HEK293 (cell line): Measurements from ENCODE around the gene BEST1.

Experiments
- EGR2 ChIP-seq: fragments of 450-650 bp; formaldehyde crosslinking; IDR thresholded peaks from 2 replicates; pipeline ENCODE4 v1.5.1; 2016; ENCODE audit warnings: low read depth, missing biosample characterization, missing genetic modification characterization
- KLF1 ChIP-seq: fragments of 450-650 bp; formaldehyde crosslinking; IDR thresholded peaks from 2 replicates; pipeline ENCODE4 v1.5.1; 2016; ENCODE audit warnings: missing biosample characterization, missing genetic modification characterization
- MYNN ChIP-seq: fragments of 450-650 bp; formaldehyde crosslinking; IDR thresholded peaks from 2 replicates; pipeline ENCODE4 v1.5.1; 2016; ENCODE audit warnings: missing biosample characterization, missing genetic modification characterization, borderline replicate concordance
- OVOL3 ChIP-seq: fragments of 450-650 bp; formaldehyde crosslinking; IDR thresholded peaks from 2 replicates; pipeline ENCODE4 v1.5.1; 2016; ENCODE audit warnings: missing biosample characterization, missing genetic modification characterization
- SP7 ChIP-seq: fragments of 450-650 bp; formaldehyde crosslinking; IDR thresholded peaks from 2 replicates; pipeline ENCODE4 v1.5.1; 2016; ENCODE audit warnings: missing biosample characterization, missing genetic modification characterization
- ZBTB10 ChIP-seq: fragments of 450-650 bp; formaldehyde crosslinking; IDR thresholded peaks from 2 replicates; pipeline ENCODE4 v1.5.1; 2016; ENCODE audit warnings: missing biosample characterization, missing genetic modification characterization
- ZBTB21 ChIP-seq: fragments of 450-650 bp; formaldehyde crosslinking; IDR thresholded peaks from 2 replicates; pipeline ENCODE4 v1.5.1; 2017; ENCODE audit warnings: missing biosample characterization, missing genetic modification characterization
- ZBTB48 ChIP-seq: fragments of 450-650 bp; formaldehyde crosslinking; IDR thresholded peaks from 2 replicates; pipeline ENCODE4 v1.5.1; 2016; ENCODE audit warnings: missing biosample characterization, missing genetic modification characterization
- ZFP41 ChIP-seq: fragments of 450-650 bp; formaldehyde crosslinking; IDR thresholded peaks from 2 replicates; pipeline ENCODE4 v1.5.1; 2016; ENCODE audit warnings: missing biosample characterization, missing genetic modification characterization, borderline replicate concordance
- ZFP69B ChIP-seq: fragments of 450-650 bp; formaldehyde crosslinking; IDR thresholded peaks from 2 replicates; pipeline ENCODE4 v1.5.1; 2016; ENCODE audit warnings: missing biosample characterization, missing genetic modification characterization
- ZIC2 ChIP-seq: fragments of 450-650 bp; formaldehyde crosslinking; IDR thresholded peaks from 2 replicates; pipeline ENCODE4 v1.5.1; 2016; ENCODE audit warnings: missing biosample characterization, missing genetic modification characterization
- ZNF155 ChIP-seq: fragments of 450-650 bp; formaldehyde crosslinking; IDR thresholded peaks from 2 replicates; pipeline ENCODE4 v1.5.1; 2016; ENCODE audit warnings: missing biosample characterization, missing genetic modification characterization
- ZNF16 ChIP-seq: fragments of 450-650 bp; formaldehyde crosslinking; IDR thresholded peaks from 2 replicates; pipeline ENCODE4 v1.5.1; 2016; ENCODE audit warnings: low read depth, missing biosample characterization, missing genetic modification characterization
- ZNF169 ChIP-seq: fragments of 450-650 bp; formaldehyde crosslinking; IDR thresholded peaks from 2 replicates; pipeline ENCODE4 v1.5.1; 2016; ENCODE audit warnings: missing biosample characterization, missing genetic modification characterization
- ZNF174 ChIP-seq: fragments of 450-650 bp; formaldehyde crosslinking; IDR thresholded peaks from 2 replicates; pipeline ENCODE4 v1.5.0; 2017; ENCODE audit warnings: missing biosample characterization, mild to moderate bottlenecking, missing genetic modification characterization
- ZNF248 ChIP-seq: fragments of 450-650 bp; formaldehyde crosslinking; IDR thresholded peaks from 2 replicates; pipeline ENCODE4 v1.5.1; 2017; ENCODE audit warnings: missing biosample characterization, missing genetic modification characterization
- ZNF266 ChIP-seq: fragments of 450-650 bp; formaldehyde crosslinking; IDR thresholded peaks from 2 replicates; pipeline ENCODE4 v1.5.1; 2016; ENCODE audit warnings: missing biosample characterization, missing genetic modification characterization, low read depth
- ZNF274 ChIP-seq, 2 experiments: fragments of 200-500 bp in 1 of 2; fragments of 450-650 bp in 1 of 2; sonication (Bioruptor generic) in 1 of 2; formaldehyde crosslinking in 1 of 2; IDR thresholded peaks; 2 replicates each; pipeline versions ENCODE4 v1.5.1 to v1.6.1; 2014 to 2016; ENCODE audit warnings: borderline replicate concordance in 1 of 2, inconsistent platforms in 1 of 2, low read length in 1 of 2, missing biosample characterization in 1 of 2, missing genetic modification characterization in 1 of 2
- ZNF280C ChIP-seq: fragments of 450-650 bp; formaldehyde crosslinking; IDR thresholded peaks from 2 replicates; pipeline ENCODE4 v1.5.1; 2016; ENCODE audit warnings: missing biosample characterization, missing genetic modification characterization
- ZNF292 ChIP-seq: fragments of 450-650 bp; formaldehyde crosslinking; IDR thresholded peaks from 2 replicates; pipeline ENCODE4 v1.5.1; 2016; ENCODE audit warnings: low read depth, missing biosample characterization, missing genetic modification characterization, borderline replicate concordance
- ZNF391 ChIP-seq: fragments of 450-650 bp; formaldehyde crosslinking; IDR thresholded peaks from 2 replicates; pipeline ENCODE4 v1.5.1; 2016; ENCODE audit warnings: low read depth, missing biosample characterization, missing genetic modification characterization, borderline replicate concordance
- ZNF416 ChIP-seq: fragments of 450-650 bp; formaldehyde crosslinking; IDR thresholded peaks from 2 replicates; pipeline ENCODE4 v1.5.1; 2016; ENCODE audit warnings: missing biosample characterization, missing genetic modification characterization
- ZNF473 ChIP-seq: fragments of 450-650 bp; formaldehyde crosslinking; IDR thresholded peaks from 2 replicates; pipeline ENCODE4 v1.5.1; 2017; ENCODE audit warnings: missing biosample characterization, missing genetic modification characterization
- ZNF510 ChIP-seq: fragments of 450-650 bp; formaldehyde crosslinking; IDR thresholded peaks from 2 replicates; pipeline ENCODE4 v1.5.1; 2018; ENCODE audit warnings: mild to moderate bottlenecking, missing genetic modification characterization, missing biosample characterization; ENCODE audit not compliant: insufficient replicate concordance
- ZNF544 ChIP-seq: fragments of 450-650 bp; formaldehyde crosslinking; IDR thresholded peaks from 2 replicates; pipeline ENCODE4 v1.5.0; 2017; ENCODE audit warnings: missing biosample characterization, missing genetic modification characterization
- ZNF560 ChIP-seq: fragments of 450-650 bp; formaldehyde crosslinking; IDR thresholded peaks from 2 replicates; pipeline ENCODE4 v1.5.1; 2017; ENCODE audit warnings: missing biosample characterization, missing genetic modification characterization, borderline replicate concordance
- ZNF561 ChIP-seq: fragments of 450-650 bp; IDR thresholded peaks from 2 replicates; pipeline ENCODE4 v1.5.1; 2018; ENCODE audit warnings: missing biosample characterization, missing genetic modification characterization, borderline replicate concordance
- ZNF580 ChIP-seq: fragments of 450-650 bp; formaldehyde crosslinking; IDR thresholded peaks from 2 replicates; pipeline ENCODE4 v1.5.1; 2016; ENCODE audit warnings: missing biosample characterization, missing genetic modification characterization
- ZNF624 ChIP-seq: fragments of 450-650 bp; formaldehyde crosslinking; IDR thresholded peaks from 2 replicates; pipeline ENCODE4 v1.5.1; 2017; ENCODE audit warnings: missing biosample characterization, missing genetic modification characterization
- ZNF76 ChIP-seq: fragments of 450-650 bp; formaldehyde crosslinking; IDR thresholded peaks from 2 replicates; pipeline ENCODE4; 2016; ENCODE audit warnings: low read depth, missing biosample characterization, missing genetic modification characterization, borderline replicate concordance
- ZNF768 ChIP-seq: fragments of 450-650 bp; formaldehyde crosslinking; IDR thresholded peaks from 2 replicates; pipeline ENCODE4 v1.5.1; 2018; ENCODE audit warnings: missing biosample characterization, mild to moderate bottlenecking, missing genetic modification characterization
- ZNF843 ChIP-seq: fragments of 450-650 bp; formaldehyde crosslinking; IDR thresholded peaks from 2 replicates; pipeline ENCODE4 v1.5.1; 2016; ENCODE audit warnings: missing biosample characterization, missing genetic modification characterization
- ZSCAN16 ChIP-seq: fragments of 450-650 bp; formaldehyde crosslinking; IDR thresholded peaks from 2 replicates; pipeline ENCODE4 v1.5.1; 2016; ENCODE audit warnings: missing biosample characterization, missing genetic modification characterization
- ZSCAN18 ChIP-seq: fragments of 450-650 bp; formaldehyde crosslinking; IDR thresholded peaks from 2 replicates; pipeline ENCODE4 v1.5.1; 2016; ENCODE audit warnings: missing biosample characterization, missing genetic modification characterization

Gene BEST1

GRCh38 chr11:61917334-61918109, 32.6 kb upstream of the BEST1 start, which contains the start of gene RAB3IL1 (continued):
- no peak for TF ChIP-seq ZNF280C (tag by site-specific recombination)
- peak; percentile 20; the same call in 1 of the 2 replicates for TF ChIP-seq ZFP69B (tag by site-specific recombination)
- no peak for TF ChIP-seq ZNF510 (tag by site-specific recombination)
- no peak for TF ChIP-seq MYNN (tag by site-specific recombination)
- peak; percentile 99 for TF ChIP-seq ZNF16 (tag by site-specific recombination)
- TF ChIP-seq ZFP41 (tag by site-specific recombination) = no peak
- no peak for TF ChIP-seq ZNF292 (tag by site-specific recombination)
- no peak for TF ChIP-seq OVOL3 (tag by site-specific recombination)
- 0 out of 2 replicates have a peak, but pooled peaks have one; percentile 70 for TF ChIP-seq ZNF580 (tag by site-specific recombination)
- TF ChIP-seq ZSCAN16 = no peak
- no peak for TF ChIP-seq ZNF274 (IDR thresholded peaks at IDR 0.05; ENCODE audit: low read length)
- TF ChIP-seq ZNF274 (tag by site-specific recombination; IDR thresholded peaks at IDR 0.05; ENCODE audit: borderline replicate concordance) = no peak
- TF ChIP-seq ZNF76 (tag by site-specific recombination) = peak; percentile 35; the same call in 1 of the 2 replicates
- no peak for TF ChIP-seq ZNF169
- TF ChIP-seq EGR2 (tag by site-specific recombination) = 0 out of 2 replicates have a peak, but pooled peaks have one; percentile 14
- TF ChIP-seq ZNF174 (tag by site-specific recombination) = no peak
- TF ChIP-seq ZNF248 (tag by site-specific recombination) = no peak
- no peak; the same call in 1 of the 2 replicates for TF ChIP-seq ZNF561 (tag by site-specific recombination)
- no peak for TF ChIP-seq ZBTB10 (tag by site-specific recombination)
- TF ChIP-seq ZBTB48 (tag by site-specific recombination) = peak; percentile 64; the same call in 1 of the 2 replicates
- TF ChIP-seq ZNF473 (tag by site-specific recombination) = no peak
- TF ChIP-seq ZNF544 (tag by site-specific recombination) = no peak
- TF ChIP-seq ZNF155 = no peak
- TF ChIP-seq ZNF560 (tag by site-specific recombination) = no peak
- TF ChIP-seq ZNF624 = no peak
- peak; percentile 45; the same call in 1 of the 2 replicates for TF ChIP-seq ZNF391 (tag by site-specific recombination)
- TF ChIP-seq ZNF843 = no peak
- TF ChIP-seq ZNF768 (tag by site-specific recombination) = no peak
- peak; percentile 21; the same call in 1 of the 2 replicates for TF ChIP-seq ZIC2 (tag by site-specific recombination)
- no peak for TF ChIP-seq ZSCAN18 (tag by site-specific recombination)
- peak; percentile 57 for TF ChIP-seq SP7 (tag by site-specific recombination)
- TF ChIP-seq ZBTB21 (tag by site-specific recombination) = no peak
- TF ChIP-seq ZNF416 (tag by site-specific recombination) = no peak
- TF ChIP-seq KLF1 (tag by site-specific recombination) = peak; percentile 21; the same call in 1 of the 2 replicates
- no peak for TF ChIP-seq ZNF266
